GM12875 (cell line): Measurements from ENCODE around the gene FRY.

Source experiments
- H3K4me3 ChIP-seq: one replicate; pipeline ENCODE4 v1.5.1; 2011; ENCODE audit warnings: low read depth, low read length, control low read depth
- CTCF ChIP-seq: IDR thresholded peaks from 2 replicates; pipeline ENCODE4 v1.5.1; 2011; ENCODE audit warnings: low read depth, mild to moderate bottlenecking, control low read depth, inconsistent platforms, low read length, moderate library complexity, borderline replicate concordance; ENCODE audit not compliant: insufficient read depth

Gene FRY

DNA sequence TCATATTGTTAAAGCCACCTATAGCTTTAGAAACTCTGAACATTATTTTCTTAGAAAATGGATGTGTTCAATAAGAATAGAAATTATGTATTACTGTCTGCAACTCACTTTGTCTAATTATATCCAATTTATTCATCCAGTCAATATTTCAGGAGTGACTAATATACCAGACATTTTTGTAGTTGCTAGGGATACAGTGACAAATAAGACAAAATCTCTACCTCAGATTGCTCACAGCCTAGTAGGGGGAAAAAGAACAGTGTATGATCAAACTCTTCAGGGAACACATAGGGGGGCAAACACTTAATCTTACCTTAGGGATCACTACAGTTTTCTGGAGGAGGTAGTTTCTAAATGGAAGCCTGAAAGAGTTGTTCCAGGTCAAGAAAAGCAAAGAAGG, 292.3 kb downstream of the FRY start:
- no peak overlapping the region for H3K4me3 ChIP-seq
- TF ChIP-seq CTCF: no peak

DNA sequence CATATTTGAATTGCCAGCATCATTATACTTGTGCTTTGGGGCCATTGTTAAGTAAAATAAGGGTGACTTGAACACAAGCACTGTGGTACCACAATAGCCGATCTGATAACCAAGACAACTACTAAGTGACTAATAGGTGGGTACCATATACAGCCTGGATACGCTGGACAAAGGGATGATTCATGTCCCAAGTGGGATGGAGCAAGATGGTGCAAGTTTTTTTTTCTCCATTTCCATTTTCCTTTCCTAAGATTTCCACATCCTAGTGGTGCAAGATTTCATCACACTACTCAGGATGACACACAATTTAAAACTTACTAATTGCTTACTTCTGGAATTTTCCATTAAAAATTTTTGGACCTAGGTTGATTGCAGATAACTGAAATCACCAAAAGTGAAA, 298.9 kb downstream of the FRY start:
- H3K4me3 ChIP-seq: no peak overlapping the region
- TF ChIP-seq CTCF: no peak

DNA sequence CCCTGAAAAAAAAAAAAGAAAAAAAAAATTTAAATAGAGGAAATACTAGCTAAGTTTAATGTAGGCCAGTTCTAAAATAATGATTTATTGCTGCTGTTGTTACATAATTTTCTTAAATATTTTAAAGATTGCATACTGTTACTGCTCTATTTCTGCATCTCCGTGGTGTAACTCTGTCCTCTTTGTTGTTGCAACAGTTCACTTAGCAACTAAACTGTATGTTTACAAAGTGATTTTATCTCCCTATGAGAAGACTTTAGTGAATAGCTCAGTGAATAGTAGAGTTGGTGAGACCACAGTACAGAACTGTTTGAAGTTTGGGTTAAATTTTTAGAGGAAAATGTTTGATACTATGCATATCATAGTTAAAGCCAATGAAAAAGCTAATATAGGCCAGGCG, 303.1 kb downstream of the FRY start:
- no peak for TF ChIP-seq CTCF
- H3K4me3 ChIP-seq: no peak overlapping the region

DNA sequence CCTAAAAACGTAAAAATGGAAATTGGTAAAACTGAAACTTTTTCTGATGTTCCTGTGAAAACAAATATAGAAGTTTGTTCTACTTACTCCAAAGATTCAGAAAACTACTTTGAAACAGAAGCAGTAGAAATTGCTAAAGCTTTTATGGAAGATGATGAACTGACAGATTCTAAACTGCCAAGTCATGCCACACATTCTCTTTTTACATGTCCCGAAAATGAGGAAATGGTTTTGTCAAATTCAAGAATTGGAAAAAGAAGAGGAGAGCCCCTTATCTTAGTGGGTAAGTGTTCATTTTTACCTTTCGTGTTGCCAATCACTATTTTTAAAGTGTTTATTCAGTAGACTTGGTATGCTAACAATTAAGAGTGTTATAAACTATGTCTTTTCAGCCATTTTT, 309.3 kb downstream of the FRY start:
- no peak overlapping the region for H3K4me3 ChIP-seq
- TF ChIP-seq CTCF: no peak

GRCh38 chr13:32347651-32348050, 316.1 kb downstream of the FRY start:
- no peak overlapping the region for H3K4me3 ChIP-seq
- TF ChIP-seq CTCF: no peak
